ENCODE results near the gene TPRG1.

DNA sequence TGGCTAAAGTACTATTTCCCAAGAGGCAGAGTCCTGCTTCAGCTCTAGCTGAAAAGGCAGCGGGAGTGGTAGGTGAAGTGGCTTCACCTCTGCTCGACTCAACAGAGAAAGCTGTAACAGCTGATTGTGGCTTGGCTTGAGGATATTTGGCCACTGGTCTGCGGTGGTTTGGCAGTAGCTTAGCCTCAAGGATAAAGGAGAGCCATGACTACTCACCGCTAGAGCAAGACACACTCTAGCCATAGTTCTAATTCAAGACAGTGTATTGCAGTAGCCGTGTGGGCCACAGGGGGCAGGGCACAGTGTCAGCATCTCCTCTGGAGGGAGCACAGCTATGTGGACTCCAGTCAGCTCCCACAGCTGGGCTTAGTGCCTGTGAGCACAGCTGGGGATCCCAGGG is 23.5 kb downstream of the TPRG1 start:
- no peak for TF ChIP-seq GATA3 (IDR thresholded peaks at IDR 0.05; ENCODE audit: low read depth, low read length)
- no peak for TF ChIP-seq GATA2 (IDR thresholded peaks at IDR 0.05; ENCODE audit: low read depth, low read length)

Measured in SH-SY5Y (cell line).